GM04504 (cell line): Measurements from ENCODE around the gene PPARD.
"Not testable (repeated sequence)": the region's sequence is repeated elsewhere in the genome, so short reads cannot be mapped to it uniquely, and the experiment has no call there.

ENCODE experiments used
- DNase-seq: peaks from one replicate; pipeline ENCODE4 v3.0.0-alpha.2; 2012; ENCODE audit warnings: low read depth

PPARD gene

GRCh38 chr6:35342258-35343091 is at the start of gene PPARD:
Gene PPARD, plus strand, starts transcription at chr6:35342558. Its CDS starts 68,530 bp downstream, at chr6:35411088.
- peak; percentile 92 for DNase-seq

- DNase-seq, result no peak
Observed at GRCh38 chr6:35293681-35294080, 48.7 kb upstream of the PPARD start.

GRCh38 chr6:35294308-35294945 is 47.9 kb upstream of the PPARD start:
- no peak for DNase-seq

- no peak for DNase-seq
Observed at GRCh38 chr6:35295036-35295435, 47.3 kb upstream of the PPARD start.

GRCh38 chr6:35295521-35296315 is 46.6 kb upstream of the PPARD start:
- no peak for DNase-seq

- DNase-seq, result no peak
Observed at GRCh38 chr6:35296931-35297600, 45.3 kb upstream of the PPARD start.

- peak; percentile 32 for DNase-seq
Observed at GRCh38 chr6:35297601-35298481, 44.5 kb upstream of the PPARD start, which contains the start of gene DEF6. Gene DEF6, plus strand, starts transcription at chr6:35297818. Its CDS starts 39 bp downstream, at chr6:35297857.

GRCh38 chr6:35298625-35299140 is 43.7 kb upstream of the PPARD start:
- no peak for DNase-seq

- no peak for DNase-seq
Observed at GRCh38 chr6:35299674-35300073, 42.7 kb upstream of the PPARD start.

- no peak for DNase-seq
Observed at GRCh38 chr6:35300848-35301247, 41.5 kb upstream of the PPARD start.

- no peak for DNase-seq
Observed at GRCh38 chr6:35302604-35303241, 39.6 kb upstream of the PPARD start.

GRCh38 chr6:35304299-35304698 is 38.1 kb upstream of the PPARD start:
- DNase-seq, result no peak

GRCh38 chr6:35305117-35305516 is 37.2 kb upstream of the PPARD start:
- DNase-seq, result no peak

- not testable (repeated sequence) for DNase-seq
Observed at GRCh38 chr6:35307138-35307537, 35.2 kb upstream of the PPARD start.

GRCh38 chr6:35308543-35308942 is 33.8 kb upstream of the PPARD start:
- DNase-seq, result not testable (repeated sequence)

- no peak for DNase-seq
Observed at GRCh38 chr6:35309611-35310264, 32.6 kb upstream of the PPARD start.

GRCh38 chr6:35310265-35310831 is 32.0 kb upstream of the PPARD start:
- DNase-seq, result no peak

GRCh38 chr6:35311390-35312075 is 30.8 kb upstream of the PPARD start:
- DNase-seq, result no peak
